ENCODE data around the gene IL12RB2. TPM values are rescaled to one million over a fixed set of nuclear protein-coding genes. Genes with fewer than 3 reads are reported as not detected.

IL12RB2 gene
- total and polyA plus RNA-seq, 2 donors (not counting 1 experiment from before 2014, with no cell fraction given) = 0.67 TPM; not detected in 1

DNA sequence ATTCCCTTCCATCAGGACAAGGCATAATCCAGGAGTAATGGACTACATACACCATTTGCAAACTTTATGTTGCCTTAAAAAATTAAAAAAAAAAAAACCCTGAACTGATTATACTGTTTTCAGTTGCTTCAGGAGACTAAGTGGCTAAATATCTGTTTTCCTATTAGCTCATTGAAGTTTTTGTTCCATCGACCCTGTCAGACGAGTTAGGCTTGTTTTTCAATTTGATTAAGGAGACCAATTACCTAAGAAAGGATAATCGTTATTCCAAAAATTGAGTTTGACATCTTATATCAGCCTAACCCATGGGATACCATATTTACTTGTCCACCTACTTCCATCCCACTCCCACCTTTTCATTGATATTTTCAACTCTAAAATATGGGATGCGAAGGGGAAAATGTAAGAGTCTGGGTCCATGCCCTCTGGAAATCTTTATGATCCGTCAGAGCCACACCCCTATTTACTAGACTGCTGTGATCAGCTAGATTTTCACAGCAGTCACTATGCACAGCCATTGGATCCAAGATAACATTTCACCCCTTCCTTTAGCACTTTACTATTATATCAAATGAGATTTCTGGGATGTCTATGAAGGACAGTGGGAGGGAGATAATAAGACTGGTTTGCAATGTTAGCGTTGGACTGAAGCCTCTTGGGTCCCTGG lies 41.0 kb downstream of the IL12RB2 start:
- H3K4me1 Mint-ChIP-seq = peaks cover 5% of the 10 kb centered on the region
- intact Hi-C loops (cut with micrococcal nuclease) = loop anchor here (5.0 kb wide), 1 partner anchor 139 kb away; no protein-coding TSS in a partner anchor
- TF ChIP-seq EZH2 (IDR thresholded peaks at IDR 0.05; ENCODE audit: borderline replicate concordance, insufficient read depth, low read depth, low read length, poor library complexity, severe bottlenecking) = no peak
- TF ChIP-seq, protein P1, sequence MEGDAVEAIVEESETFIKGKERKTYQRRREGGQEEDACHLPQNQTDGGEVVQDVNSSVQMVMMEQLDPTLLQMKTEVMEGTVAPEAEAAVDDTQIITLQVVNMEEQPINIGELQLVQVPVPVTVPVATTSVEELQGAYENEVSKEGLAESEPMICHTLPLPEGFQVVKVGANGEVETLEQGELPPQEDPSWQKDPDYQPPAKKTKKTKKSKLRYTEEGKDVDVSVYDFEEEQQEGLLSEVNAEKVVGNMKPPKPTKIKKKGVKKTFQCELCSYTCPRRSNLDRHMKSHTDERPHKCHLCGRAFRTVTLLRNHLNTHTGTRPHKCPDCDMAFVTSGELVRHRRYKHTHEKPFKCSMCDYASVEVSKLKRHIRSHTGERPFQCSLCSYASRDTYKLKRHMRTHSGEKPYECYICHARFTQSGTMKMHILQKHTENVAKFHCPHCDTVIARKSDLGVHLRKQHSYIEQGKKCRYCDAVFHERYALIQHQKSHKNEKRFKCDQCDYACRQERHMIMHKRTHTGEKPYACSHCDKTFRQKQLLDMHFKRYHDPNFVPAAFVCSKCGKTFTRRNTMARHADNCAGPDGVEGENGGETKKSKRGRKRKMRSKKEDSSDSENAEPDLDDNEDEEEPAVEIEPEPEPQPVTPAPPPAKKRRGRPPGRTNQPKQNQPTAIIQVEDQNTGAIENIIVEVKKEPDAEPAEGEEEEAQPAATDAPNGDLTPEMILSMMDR (IDR thresholded peaks at IDR 0.05) = no peak
- no peak overlapping the region for H2AFZ ChIP-seq (ENCODE audit: insufficient read depth, low read depth, low read length, poor library complexity, severe bottlenecking)
- no peaks in the 10 kb centered on the region for H3K27me3 ChIP-seq (replicated peaks in 1 of 4; ENCODE audit: control extremely low read depth in 1 of 4, control insufficient read depth in 3 of 4, insufficient read depth in 4 of 4, low read length in 3 of 4)
- no peak overlapping the region for H3K4me3 Mint-ChIP-seq
- ChIA-PET POLR2A (no interaction called here), CTCF (interaction anchor here (0.9 to 3.4 kb wide), 8 partner anchors 9 to 412 kb away, joined by 3 to 28 read pairs (median 4); no protein-coding TSS in a partner anchor)
- H4K20me1 ChIP-seq (ENCODE audit: control insufficient read depth, insufficient read depth, low read length, poor library complexity, severe bottlenecking) = no peaks in the 10 kb centered on the region
- no peak overlapping the region for H3K9ac ChIP-seq (ENCODE audit: low read length)
- H3K36me3 ChIP-seq (replicated peaks in 1 of 2; ENCODE audit: control extremely low read depth in 1 of 2, control insufficient read depth in 1 of 2, extremely low read depth in 1 of 2, insufficient read depth in 2 of 2, low read length in 1 of 2) = no peaks in the 10 kb centered on the region
- H3K27ac Mint-ChIP-seq = no peak overlapping the region
- peaks cover 3% of the 10 kb centered on the region for H3K27me3 Mint-ChIP-seq
- no peaks in the 10 kb centered on the region for H3K9me3 Mint-ChIP-seq (ENCODE audit: insufficient read depth)
- no peak for DNase-seq
- no peak overlapping the region for H3K27ac ChIP-seq (ENCODE audit: low read length in 2 of 2)
- no peaks in the 10 kb centered on the region for H3K4me1 ChIP-seq (ENCODE audit: control insufficient read depth in 2 of 2, insufficient read depth in 2 of 2, low read length in 2 of 2)
- H3K79me2 ChIP-seq (ENCODE audit: control insufficient read depth, insufficient read depth, low read length) = no peaks in the 10 kb centered on the region
- H3K4me3 ChIP-seq (ENCODE audit: control extremely low read depth in 1 of 5, extremely low read depth in 1 of 5, insufficient read depth in 1 of 5, low read depth in 2 of 5, low read length in 4 of 5) = no peak overlapping the region
- no peak overlapping the region for H3K4me2 ChIP-seq (replicated peaks; ENCODE audit: low read depth, low read length, poor library complexity, severe bottlenecking)
- H3K9me3 ChIP-seq (ENCODE audit: control extremely low read depth in 1 of 3, control insufficient read depth in 2 of 3, insufficient read depth in 1 of 3, low read length in 2 of 3) = no peaks in the 10 kb centered on the region
- ATAC-seq (ENCODE audit: low read depth) = no peak
- 86% methylated on average over 3 of the region's 6 CpGs for WGBS (ENCODE audit: insufficient coverage)

DNA sequence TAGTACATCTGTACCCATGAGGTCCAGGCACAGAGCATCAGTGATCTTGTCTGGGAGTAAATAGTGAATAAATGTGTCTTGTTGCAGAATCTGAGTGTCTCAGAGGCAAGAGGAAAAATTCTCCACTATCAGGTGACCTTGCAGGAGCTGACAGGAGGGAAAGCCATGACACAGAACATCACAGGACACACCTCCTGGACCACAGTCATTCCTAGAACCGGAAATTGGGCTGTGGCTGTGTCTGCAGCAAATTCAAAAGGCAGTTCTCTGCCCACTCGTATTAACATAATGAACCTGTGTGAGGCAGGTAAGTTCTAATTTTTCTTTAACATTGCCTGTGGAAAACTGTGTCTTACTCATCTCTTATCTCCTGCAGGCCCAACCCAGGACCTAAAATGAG lies 43.1 kb downstream of the IL12RB2 start:
- intact Hi-C loops (cut with micrococcal nuclease) = loop anchor here (10.0 kb wide), 1 partner anchor 1216 kb away; no protein-coding TSS in a partner anchor
- Mint-ChIP-seq H3K4me3 (no peak overlapping the region), H3K27me3 (peaks cover 7% of the 10 kb centered on the region), H3K4me1 (peaks cover 4% of the 10 kb centered on the region), H3K9me3 (ENCODE audit: insufficient read depth) (no peaks in the 10 kb centered on the region), H3K27ac (no peak overlapping the region)
- no CpG with 5 or more reads among the region's 2 CpGs for WGBS (ENCODE audit: insufficient coverage)
- Histone ChIP-seq H3K79me2 (ENCODE audit: control insufficient read depth, insufficient read depth, low read length) (no peaks in the 10 kb centered on the region), H4K20me1 (ENCODE audit: control insufficient read depth, insufficient read depth, low read length, poor library complexity, severe bottlenecking) (no peaks in the 10 kb centered on the region), H3K27ac (ENCODE audit: low read length in 2 of 2) (no peak overlapping the region), H3K36me3 (replicated peaks in 1 of 2; ENCODE audit: control extremely low read depth in 1 of 2, control insufficient read depth in 1 of 2, extremely low read depth in 1 of 2, insufficient read depth in 2 of 2, low read length in 1 of 2) (no peaks in the 10 kb centered on the region), H3K4me1 (ENCODE audit: control insufficient read depth in 2 of 2, insufficient read depth in 2 of 2, low read length in 2 of 2) (no peaks in the 10 kb centered on the region), H2AFZ (ENCODE audit: insufficient read depth, low read depth, low read length, poor library complexity, severe bottlenecking) (no peak overlapping the region), H3K9ac (ENCODE audit: low read length) (no peak overlapping the region), H3K9me3 (ENCODE audit: control extremely low read depth in 1 of 3, control insufficient read depth in 2 of 3, insufficient read depth in 1 of 3, low read length in 2 of 3) (no peaks in the 10 kb centered on the region), H3K27me3 (replicated peaks in 1 of 4; ENCODE audit: control extremely low read depth in 1 of 4, control insufficient read depth in 3 of 4, insufficient read depth in 4 of 4, low read length in 3 of 4) (no peaks in the 10 kb centered on the region), H3K4me2 (replicated peaks; ENCODE audit: low read depth, low read length, poor library complexity, severe bottlenecking) (no peak overlapping the region), H3K4me3 (ENCODE audit: control extremely low read depth in 1 of 5, extremely low read depth in 1 of 5, insufficient read depth in 1 of 5, low read depth in 2 of 5, low read length in 4 of 5) (no peak overlapping the region)
- no peak for TF ChIP-seq EZH2 (IDR thresholded peaks at IDR 0.05; ENCODE audit: borderline replicate concordance, insufficient read depth, low read depth, low read length, poor library complexity, severe bottlenecking)
- TF ChIP-seq, protein P1 (IDR thresholded peaks at IDR 0.05) = no peak
- DNase-seq (no peak), ATAC-seq (ENCODE audit: low read depth) (no peak)
- POLR2A ChIA-PET = no interaction called here
- CTCF ChIA-PET = interaction anchor here (1.0 to 1.3 kb wide), 3 partner anchors 9 to 136 kb away, joined by 3 to 4 read pairs (median 3); no protein-coding TSS in a partner anchor
